Type B pancreatic cell (in vitro differentiated cells): Measurements from ENCODE around the gene NDUFA8. TPM values are rescaled to one million over a fixed set of nuclear protein-coding genes. Genes with fewer than 3 reads are reported as not detected.

Experiments
- DNase-seq: peaks from one replicate; pipeline ENCODE4 v3.0.0; 2021; ENCODE audit warnings: mixed read lengths; ENCODE audit not compliant: unreplicated experiment; ENCODE audit errors: extremely low spot score
- H3K27ac Mint-ChIP-seq: 2 replicates; pipeline ENCODE4 v1.8.0; 2021; ENCODE audit warnings: mild to moderate bottlenecking, mixed read lengths
- H3K27me3 Mint-ChIP-seq: 2 replicates; pipeline ENCODE4 v1.8.0; 2021; ENCODE audit warnings: mixed read lengths
- H3K36me3 Mint-ChIP-seq: 2 replicates; pipeline ENCODE4 v1.8.0; 2021; ENCODE audit warnings: mixed read lengths
- H3K4me1 Mint-ChIP-seq: one replicate; pipeline ENCODE4 v1.8.0; 2021; ENCODE audit warnings: mixed read lengths; ENCODE audit not compliant: unreplicated experiment
- H3K4me3 Mint-ChIP-seq: 2 replicates; pipeline ENCODE4 v1.8.0; 2021; ENCODE audit warnings: mild to moderate bottlenecking, mixed read lengths
- H3K9me3 Mint-ChIP-seq: 2 replicates; pipeline ENCODE4 v1.8.0; 2021; ENCODE audit warnings: mixed read lengths
- total RNA-seq: library from RNA; stranded (reverse); gene quantifications from 2 replicates; pipeline ENCODE4 v1.2.1, GENCODE V29; 2021; ENCODE audit warnings: low replicate concordance
- TF ChIP-seq, protein P1 (sequence below): fragments of 200-600 bp; sonication (generic); conservative IDR thresholded peaks from 2 replicates; pipeline ENCODE4 v1.5.0; 2021; ENCODE audit warnings: antibody characterized with exemption, mild to moderate bottlenecking

Gene NDUFA8
- total RNA-seq, 1 donor from 2014 or later = 65.4 TPM

- DNase-seq = no peak
- Mint-ChIP-seq H3K4me3 (no peak overlapping the region), H3K27ac (peak overlapping the region; percentile 56), H3K36me3 (no peaks in the 10 kb centered on the region), H3K27me3 (peaks cover 3% of the 10 kb centered on the region), H3K4me1 (peaks cover 16% of the 10 kb centered on the region), H3K9me3 (no peaks in the 10 kb centered on the region)
- TF ChIP-seq, protein P1, sequence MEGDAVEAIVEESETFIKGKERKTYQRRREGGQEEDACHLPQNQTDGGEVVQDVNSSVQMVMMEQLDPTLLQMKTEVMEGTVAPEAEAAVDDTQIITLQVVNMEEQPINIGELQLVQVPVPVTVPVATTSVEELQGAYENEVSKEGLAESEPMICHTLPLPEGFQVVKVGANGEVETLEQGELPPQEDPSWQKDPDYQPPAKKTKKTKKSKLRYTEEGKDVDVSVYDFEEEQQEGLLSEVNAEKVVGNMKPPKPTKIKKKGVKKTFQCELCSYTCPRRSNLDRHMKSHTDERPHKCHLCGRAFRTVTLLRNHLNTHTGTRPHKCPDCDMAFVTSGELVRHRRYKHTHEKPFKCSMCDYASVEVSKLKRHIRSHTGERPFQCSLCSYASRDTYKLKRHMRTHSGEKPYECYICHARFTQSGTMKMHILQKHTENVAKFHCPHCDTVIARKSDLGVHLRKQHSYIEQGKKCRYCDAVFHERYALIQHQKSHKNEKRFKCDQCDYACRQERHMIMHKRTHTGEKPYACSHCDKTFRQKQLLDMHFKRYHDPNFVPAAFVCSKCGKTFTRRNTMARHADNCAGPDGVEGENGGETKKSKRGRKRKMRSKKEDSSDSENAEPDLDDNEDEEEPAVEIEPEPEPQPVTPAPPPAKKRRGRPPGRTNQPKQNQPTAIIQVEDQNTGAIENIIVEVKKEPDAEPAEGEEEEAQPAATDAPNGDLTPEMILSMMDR = no peak
Observed at GRCh38 chr9:122191584-122191983, 32.0 kb upstream of the NDUFA8 start.

GRCh38 chr9:122190597-122191381 is 31.2 kb upstream of the NDUFA8 start:
- H3K4me1 Mint-ChIP-seq = peaks cover 23% of the 10 kb centered on the region
- H3K27ac Mint-ChIP-seq = no peak overlapping the region
- H3K36me3 Mint-ChIP-seq = no peaks in the 10 kb centered on the region
- TF ChIP-seq, protein P1 = no peak
- no peak for DNase-seq
- H3K27me3 Mint-ChIP-seq = peaks cover 3% of the 10 kb centered on the region
- H3K9me3 Mint-ChIP-seq = no peaks in the 10 kb centered on the region
- H3K4me3 Mint-ChIP-seq = no peak overlapping the region

GRCh38 chr9:122188369-122188768 is 28.8 kb upstream of the NDUFA8 start:
- no peak overlapping the region for H3K4me3 Mint-ChIP-seq
- H3K9me3 Mint-ChIP-seq = no peaks in the 10 kb centered on the region
- H3K36me3 Mint-ChIP-seq = no peaks in the 10 kb centered on the region
- H3K27ac Mint-ChIP-seq = no peak overlapping the region
- peaks cover 23% of the 10 kb centered on the region for H3K4me1 Mint-ChIP-seq
- TF ChIP-seq, protein P1 = no peak
- H3K27me3 Mint-ChIP-seq = peaks cover 3% of the 10 kb centered on the region
- DNase-seq = no peak

DNA sequence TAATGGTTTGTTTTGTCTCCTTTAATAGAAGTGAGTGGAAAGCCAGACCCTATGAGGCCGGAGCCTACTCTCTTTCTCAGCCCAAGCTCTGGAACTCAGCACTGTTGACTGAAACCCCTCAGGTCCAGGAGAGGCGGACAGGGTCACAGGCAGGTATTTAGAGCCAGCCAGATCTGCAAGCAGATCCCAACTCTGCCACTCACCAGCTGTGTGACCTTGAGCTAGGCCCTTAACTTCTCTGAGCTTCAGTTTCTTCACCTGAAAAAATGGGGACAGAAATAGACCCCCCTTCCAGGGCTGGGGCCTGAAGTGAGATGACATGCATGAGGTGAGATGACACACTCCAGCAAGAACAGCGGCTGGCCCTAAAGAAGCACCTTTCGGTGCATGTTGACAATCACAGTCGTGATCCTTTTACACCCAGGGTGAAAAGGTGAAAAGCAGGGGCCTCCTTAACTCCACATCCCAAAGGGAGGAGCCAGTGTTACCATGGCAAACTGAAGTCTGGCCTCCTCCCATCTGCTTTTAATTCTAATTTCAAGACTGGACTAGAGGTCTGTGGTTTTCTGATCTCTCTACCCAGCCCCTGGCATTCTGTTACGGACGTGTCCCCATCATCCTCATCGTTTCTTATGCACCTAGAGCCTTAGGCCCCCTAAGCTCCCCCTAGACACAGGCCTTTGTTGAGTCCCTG is 27.3 kb upstream of the NDUFA8 start:
- H3K4me3 Mint-ChIP-seq = no peak overlapping the region
- peaks cover 17% of the 10 kb centered on the region for H3K4me1 Mint-ChIP-seq
- no peaks in the 10 kb centered on the region for H3K36me3 Mint-ChIP-seq

DNA sequence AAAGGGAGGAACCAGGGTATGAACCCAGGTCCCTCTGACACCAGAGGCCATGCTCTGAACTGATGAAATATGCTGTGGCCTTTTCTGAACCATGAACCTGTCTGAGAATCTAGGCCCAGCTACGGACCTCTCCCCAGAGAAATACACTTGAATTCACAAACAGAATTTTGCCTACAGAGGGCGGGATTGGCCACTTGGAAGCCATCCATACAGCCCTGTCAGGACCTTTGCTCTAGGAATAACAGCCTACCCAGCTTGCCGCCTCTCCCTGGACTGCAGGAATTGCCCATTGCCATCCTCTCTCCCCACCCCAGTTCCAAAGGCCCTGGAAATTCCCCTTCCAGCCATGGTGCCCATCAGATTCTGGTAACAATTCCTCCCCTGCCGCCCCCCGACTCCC is 26.7 kb upstream of the NDUFA8 start:
- DNase-seq = no peak
- H3K36me3 Mint-ChIP-seq = no peaks in the 10 kb centered on the region
- TF ChIP-seq, protein P1 = no peak
- no peak overlapping the region for H3K4me3 Mint-ChIP-seq
- peaks cover 17% of the 10 kb centered on the region for H3K4me1 Mint-ChIP-seq
- H3K9me3 Mint-ChIP-seq = no peaks in the 10 kb centered on the region
- H3K27ac Mint-ChIP-seq = no peak overlapping the region
- H3K27me3 Mint-ChIP-seq = peaks cover 8% of the 10 kb centered on the region

More for the DNA sequence above, 27.3 kb upstream of the NDUFA8 start:
- no peak overlapping the region for H3K27ac Mint-ChIP-seq
- TF ChIP-seq, protein P1 = no peak
- no peak for DNase-seq
- H3K27me3 Mint-ChIP-seq = peaks cover 8% of the 10 kb centered on the region
- no peaks in the 10 kb centered on the region for H3K9me3 Mint-ChIP-seq
